Fibroblast of skin of left biceps (primary cell): ENCODE results near the gene PIEZO1.
"Not testable (repeated sequence)": the region's sequence is repeated elsewhere in the genome, so short reads cannot be mapped to it uniquely, and the experiment has no call there.

Source experiments
- DNase-seq, 2 experiments: peaks; one replicate each; pipeline ENCODE4 v3.0.0-alpha.2; 2013; ENCODE audit warnings: low read depth in 2 of 2

The PIEZO1 gene

GRCh38 chr16:88805340-88805715 lies 20.3 kb upstream of the PIEZO1 start:
- no peak for DNase-seq

GRCh38 chr16:88804552-88805339 lies 19.7 kb upstream of the PIEZO1 start:
- no peak for DNase-seq

GRCh38 chr16:88804173-88804551 lies 19.1 kb upstream of the PIEZO1 start:
- DNase-seq, result no peak

GRCh38 chr16:88803264-88803987 lies 18.4 kb upstream of the PIEZO1 start, which contains the start of gene CDT1:
TSS of gene CDT1 (plus strand) at chr16:88803789. CDS start at chr16:88803832, 43 bp downstream.
- DNase-seq, result peak; percentile 54

- DNase-seq, result no peak
Observed at GRCh38 chr16:88800277-88800592, 15.2 kb upstream of the PIEZO1 start.

- DNase-seq, result no peak
Observed at GRCh38 chr16:88799569-88800276, 14.7 kb upstream of the PIEZO1 start.

GRCh38 chr16:88798772-88799455 lies 13.9 kb upstream of the PIEZO1 start:
- no peak for DNase-seq

- DNase-seq, result no peak
Observed at GRCh38 chr16:88798073-88798472, 13.1 kb upstream of the PIEZO1 start.

GRCh38 chr16:88796278-88796677 lies 11.3 kb upstream of the PIEZO1 start:
- no peak for DNase-seq

- no peak for DNase-seq
Observed at GRCh38 chr16:88793251-88793954, 8.4 kb upstream of the PIEZO1 start.

- DNase-seq, result no peak
Observed at GRCh38 chr16:88792668-88793250, 7.7 kb upstream of the PIEZO1 start.

- no peak for DNase-seq
Observed at GRCh38 chr16:88792078-88792550, 7.1 kb upstream of the PIEZO1 start.

GRCh38 chr16:88790312-88791211 lies 5.5 kb upstream of the PIEZO1 start:
- no peak for DNase-seq

GRCh38 chr16:88789594-88789993 lies 4.6 kb upstream of the PIEZO1 start:
- DNase-seq, result no peak

- not testable (repeated sequence) for DNase-seq
Observed at GRCh38 chr16:88788749-88789148, 3.7 kb upstream of the PIEZO1 start.

GRCh38 chr16:88787579-88788314 lies 2.7 kb upstream of the PIEZO1 start:
- no peak for DNase-seq

- DNase-seq, result no peak
Observed at GRCh38 chr16:88784856-88785105, 239 bp downstream of the PIEZO1 start.

- peak in 1 of 2 experiments; percentile 49 for DNase-seq
Observed at GRCh38 chr16:88784074-88784855, 755 bp downstream of the PIEZO1 start.
